Stimulated activated CD4-positive, alpha-beta T cell treated with anti-CD3 and anti-CD28 coated beads, Interleukin-15, amount 100 ng/mL, for 48 hours (primary cell): ENCODE measurements around the gene LGALS16.
"Not testable (repeated sequence)": the region's sequence is repeated elsewhere in the genome, so short reads cannot be mapped to it uniquely, and the experiment has no call there.

ENCODE experiments used
- DNase-seq, 2 donors: peaks; one replicate each; pipeline ENCODE4 v3.0.0-alpha.2; 2020; ENCODE audit warnings: low read depth in 2 of 2

Gene LGALS16

GRCh38 chr19:39677961-39678889 is 22.5 kb downstream of the LGALS16 start:
- no peak for DNase-seq

DNA sequence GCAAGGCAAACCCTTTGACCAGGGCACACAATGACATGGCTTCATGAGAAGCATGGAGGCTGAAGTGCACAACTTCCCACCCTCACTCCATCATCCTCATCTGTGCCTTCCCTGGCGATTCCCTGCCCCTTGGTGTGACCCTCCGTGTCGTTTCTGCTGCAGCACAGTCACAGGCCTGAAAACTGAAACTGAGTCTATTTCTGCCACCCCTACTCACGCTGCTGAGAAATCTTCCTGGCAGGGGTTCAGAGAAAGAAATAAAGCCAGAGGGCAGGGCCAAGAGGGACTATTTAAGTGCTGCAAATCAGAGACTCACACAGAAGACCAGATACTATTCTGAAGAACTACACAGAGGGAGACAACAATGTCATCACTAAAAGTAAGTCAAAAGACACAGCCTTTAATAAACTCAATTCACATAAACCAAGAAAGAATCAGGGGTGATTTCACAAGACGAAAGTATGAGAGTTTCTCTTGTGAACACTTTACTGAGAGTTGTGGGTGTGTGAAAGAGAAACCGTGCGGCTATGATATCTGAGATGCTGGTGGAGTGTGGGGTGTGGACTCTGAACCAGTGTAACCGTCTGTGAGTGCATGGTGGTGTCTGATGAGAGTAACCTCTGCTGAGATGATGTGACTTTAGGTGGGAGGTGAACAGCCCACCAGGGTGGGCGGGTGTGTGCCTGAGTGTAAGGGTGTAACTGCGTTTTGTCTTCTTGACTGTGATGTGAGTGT is 23.5 kb downstream of the LGALS16 start:
- peak; percentile 49 to 56 for DNase-seq

GRCh38 chr19:39679791-39680168 is 24.1 kb downstream of the LGALS16 start:
- peak; percentile 47 to 51 for DNase-seq

- DNase-seq: no peak
These were observed 24.9 kb downstream of the LGALS16 start for GRCh38 chr19:39680593-39680992.

DNA sequence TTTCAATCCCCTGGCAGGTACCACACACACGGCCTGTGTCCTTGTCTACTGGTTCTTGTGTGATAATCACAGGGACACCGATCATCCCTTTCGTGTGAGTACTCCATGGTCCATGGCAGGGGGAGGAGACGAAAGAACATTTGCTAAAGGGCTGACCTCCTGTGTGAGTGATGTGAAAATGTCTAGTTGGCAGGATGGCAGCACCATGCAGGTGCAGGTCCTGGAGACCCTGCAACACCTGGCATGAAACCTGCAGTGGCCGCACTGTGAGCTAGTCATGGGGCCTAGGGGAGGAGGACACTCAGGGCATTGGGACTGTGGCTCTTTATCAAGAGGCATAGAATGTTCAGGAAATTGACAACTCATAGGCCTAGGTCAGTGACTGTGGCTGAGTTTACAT is 25.7 kb downstream of the LGALS16 start:
- DNase-seq: no peak

GRCh38 chr19:39684267-39684666 is 28.6 kb downstream of the LGALS16 start:
- no peak for DNase-seq

GRCh38 chr19:39686739-39687138 is 31.0 kb downstream of the LGALS16 start:
- DNase-seq: no peak

- not testable (repeated sequence) for DNase-seq
These were observed 32.9 kb downstream of the LGALS16 start for GRCh38 chr19:39688637-39689036.

GRCh38 chr19:39692166-39692565 is 36.5 kb downstream of the LGALS16 start:
- DNase-seq: no peak

GRCh38 chr19:39692822-39693221 is 37.1 kb downstream of the LGALS16 start:
- no peak for DNase-seq

- no peak for DNase-seq
These were observed 40.0 kb downstream of the LGALS16 start for GRCh38 chr19:39695759-39696158.

DNA sequence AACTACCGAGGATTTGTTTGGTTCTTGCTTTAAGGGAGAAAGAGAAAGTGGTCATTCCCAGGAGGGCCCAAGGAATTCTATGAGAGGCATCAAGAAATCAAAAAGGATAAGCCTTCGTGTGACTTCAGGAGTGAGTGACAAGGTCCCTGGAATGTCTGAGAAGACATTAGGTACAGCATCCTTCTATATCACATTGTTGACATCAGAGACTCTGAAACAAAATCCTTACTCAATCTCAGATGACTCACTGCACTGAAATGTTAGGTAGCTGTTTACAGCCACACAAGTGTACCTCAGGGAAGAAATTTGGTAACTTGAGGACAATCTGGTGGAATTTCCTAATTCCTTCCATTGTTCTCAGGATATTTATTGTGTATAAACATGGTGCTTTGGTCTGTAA is 40.7 kb downstream of the LGALS16 start:
- no peak for DNase-seq

DNA sequence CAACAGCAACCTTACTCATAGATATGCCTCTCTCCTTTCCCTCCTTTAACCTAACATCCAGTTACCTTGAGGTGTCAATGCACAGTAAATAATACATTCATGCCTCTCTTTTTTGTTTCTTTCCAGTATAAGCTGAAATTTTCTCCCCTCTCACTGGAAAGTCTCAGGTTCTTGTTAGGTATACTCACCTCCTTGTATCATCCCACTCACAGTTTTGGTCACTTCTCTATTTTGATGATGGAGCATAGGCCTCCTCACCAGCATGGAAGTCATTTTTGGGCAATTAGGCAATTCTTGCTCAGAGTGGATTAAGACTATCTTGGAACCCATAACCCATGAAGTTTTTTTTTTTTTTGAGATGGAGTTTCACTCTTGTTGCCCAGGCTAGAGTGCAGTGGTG is 42.8 kb downstream of the LGALS16 start:
- no peak for DNase-seq

DNA sequence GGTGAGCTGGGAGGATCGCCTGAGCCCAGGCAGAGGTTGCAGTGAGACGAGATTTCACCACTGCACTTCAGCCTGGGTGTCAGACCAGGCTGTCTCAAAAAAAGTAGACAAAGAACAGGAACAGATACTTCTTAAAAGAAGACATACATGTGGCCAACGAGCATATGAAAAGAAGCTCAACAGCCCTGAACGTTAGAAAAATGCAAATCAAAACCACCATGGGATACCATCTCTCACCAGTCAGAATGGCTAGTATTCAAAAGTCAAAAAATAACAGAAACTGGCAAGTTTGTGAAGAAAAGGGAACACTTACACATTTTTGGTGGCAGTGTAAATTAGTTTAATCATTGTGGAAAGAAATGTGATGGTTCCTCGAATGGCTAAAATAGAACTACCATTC is 45.6 kb downstream of the LGALS16 start:
- no peak for DNase-seq

DNA sequence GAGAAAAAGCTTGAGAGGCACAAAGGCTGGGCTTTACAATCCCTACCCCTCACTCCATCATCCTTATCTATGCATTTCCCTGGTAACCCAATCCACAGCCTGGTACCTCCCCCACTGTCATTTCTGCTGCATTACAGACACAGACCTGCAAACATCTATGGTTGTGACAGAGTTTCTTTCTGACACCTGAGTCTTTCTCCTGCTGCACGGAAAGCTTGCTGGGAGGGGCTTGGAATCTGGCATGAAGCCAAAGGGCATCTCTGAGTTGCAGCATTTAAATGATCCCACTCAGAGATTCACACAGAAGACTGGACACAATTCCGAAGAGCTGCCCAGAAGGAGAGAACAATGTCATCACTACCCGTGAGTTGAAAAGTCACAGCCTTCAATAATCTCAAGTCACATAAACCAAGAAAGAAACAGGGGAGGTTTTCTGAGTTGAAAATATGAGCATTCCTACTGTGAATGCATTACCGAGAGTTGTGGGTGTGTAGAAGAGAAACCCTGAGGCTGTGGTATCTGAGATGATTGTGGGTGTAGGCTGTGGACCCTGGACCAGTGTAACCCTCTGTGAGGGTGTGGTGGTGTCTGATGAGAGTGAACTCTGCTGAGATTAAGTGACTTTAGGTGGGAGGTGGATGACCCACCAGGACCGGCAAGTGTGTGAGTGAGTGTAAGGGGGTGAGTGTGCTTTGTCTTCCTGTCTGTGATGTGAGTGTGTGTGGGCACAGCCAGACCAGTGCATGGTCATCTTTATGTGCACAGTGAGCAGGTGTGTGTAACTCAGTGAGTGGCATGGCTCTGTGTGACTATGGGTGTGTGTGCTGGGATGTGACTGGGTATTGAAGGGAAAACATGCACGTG is 48.7 kb downstream of the LGALS16 start, which contains the start of gene LGALS14:
LGALS14 (plus strand) TSS at position 301 of the 864 bp plus-strand sequence; CDS start at position 349, 48 bp downstream.
- DNase-seq: peak in 1 of 2 donors; percentile 14

DNA sequence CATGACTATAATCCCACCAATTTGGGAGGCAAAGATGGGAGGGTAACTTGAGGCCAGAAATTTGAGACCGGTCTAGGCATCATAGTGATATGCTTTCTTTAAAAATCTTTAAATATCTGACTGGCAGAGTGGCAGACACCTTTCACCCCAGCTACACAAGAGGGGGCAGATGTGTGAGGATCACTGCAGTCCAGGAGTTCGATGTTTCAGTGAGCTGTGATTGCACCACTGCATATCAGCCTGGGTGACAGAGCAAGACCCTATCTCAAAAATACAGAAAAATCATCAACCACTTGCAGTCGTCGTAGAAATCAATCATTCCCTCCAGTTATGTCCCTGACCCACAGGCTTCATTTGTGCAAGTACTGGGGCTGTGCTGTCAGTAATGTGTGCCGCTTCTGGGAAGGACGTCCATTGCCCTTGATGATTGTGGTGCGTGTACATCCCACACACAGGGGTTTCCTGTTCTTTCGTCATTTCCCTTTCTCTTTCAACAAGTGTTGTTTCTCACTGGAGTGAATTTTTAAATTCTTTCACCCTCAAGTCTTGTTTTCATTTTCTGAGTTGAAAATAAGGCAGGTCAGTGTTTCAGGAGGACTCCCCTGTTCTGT is 50.0 kb downstream of the LGALS16 start:
- DNase-seq: peak; percentile 20 to 26

- no peak for DNase-seq
These were observed 52.9 kb downstream of the LGALS16 start for GRCh38 chr19:39708594-39708993.

- DNase-seq: no peak
These were observed 53.5 kb downstream of the LGALS16 start for GRCh38 chr19:39709026-39709872.
